WTC11 (cell line): ENCODE data around the gene ADGRV1. TPM values are rescaled to one million over a fixed set of nuclear protein-coding genes. Genes with fewer than 3 reads are reported as not detected.

Experiments used
- ATAC-seq: fragments of 200-7000 bp; cut with Tn5 transposase; 2 replicates; pipeline ENCODE4 v1.10.0; 2021; ENCODE audit warnings: mild to moderate bottlenecking, moderate library complexity
- CTCF ChIA-PET: fragments of 300-600 bp; sonication (Branson Sonifier 250); formaldehyde crosslinking; loops from one replicate; lab custom pipeline; 2021; ENCODE audit warnings: antibody characterized with exemption; lab: Charles Lee
- POLR2A ChIA-PET: fragments of 350-600 bp; sonication (Branson Sonifier 250); formaldehyde crosslinking; loops from one replicate; lab custom pipeline; 2021; ENCODE audit warnings: antibody characterized with exemption; lab: Charles Lee
- DNase-seq: peaks from one replicate; pipeline ENCODE4 v3.0.0; 2021; ENCODE audit warnings: low spot score
- H3K27ac Mint-ChIP-seq: 2 replicates; pipeline ENCODE4 v1.8.0; 2021; ENCODE audit warnings: mixed read lengths
- H3K27me3 Mint-ChIP-seq: 2 replicates; pipeline ENCODE4 v1.8.0; 2021; ENCODE audit warnings: low read depth, mild to moderate bottlenecking, moderate library complexity, mixed read lengths
- H3K36me3 Mint-ChIP-seq: 2 replicates; pipeline ENCODE4 v1.8.0; 2021; ENCODE audit warnings: mixed read lengths
- H3K4me1 Mint-ChIP-seq: 2 replicates; pipeline ENCODE4 v1.8.0; 2022; ENCODE audit warnings: mixed read lengths
- H3K4me3 Mint-ChIP-seq: 2 replicates; pipeline ENCODE4 v1.8.0; 2021; ENCODE audit warnings: mild to moderate bottlenecking, moderate library complexity, mixed read lengths
- H3K9me3 Mint-ChIP-seq: 2 replicates; pipeline ENCODE4 v1.8.0; 2021; ENCODE audit warnings: mixed read lengths
- ARID4B ChIP-seq: sonication (generic); formaldehyde crosslinking; IDR thresholded peaks from 2 replicates; pipeline ENCODE4 v1.8.0; 2023; ENCODE audit warnings: missing genetic modification reagents, mild to moderate bottlenecking, borderline replicate concordance
- ATF3 ChIP-seq: sonication (generic); formaldehyde crosslinking; conservative IDR thresholded peaks from 2 replicates; pipeline ENCODE4 v1.8.1; 2022; ENCODE audit warnings: mild to moderate bottlenecking, missing genetic modification reagents
- ESRRA ChIP-seq: sonication (generic); formaldehyde crosslinking; IDR thresholded peaks from 2 replicates; pipeline ENCODE4 v1.8.1; 2022; ENCODE audit warnings: mild to moderate bottlenecking, missing genetic modification reagents, borderline replicate concordance
- FOXK1 ChIP-seq: sonication (generic); formaldehyde crosslinking; IDR thresholded peaks from 2 replicates; pipeline ENCODE4 v1.8.0; 2022; ENCODE audit warnings: mild to moderate bottlenecking, moderate library complexity, missing genetic modification reagents
- GABPB1 ChIP-seq: sonication (generic); formaldehyde crosslinking; IDR thresholded peaks from 2 replicates; pipeline ENCODE4 v1.8.1; 2023; ENCODE audit warnings: mild to moderate bottlenecking, missing genetic modification reagents
- IRF1 ChIP-seq: sonication (generic); formaldehyde crosslinking; IDR thresholded peaks from 2 replicates; pipeline ENCODE4 v1.8.0; 2023; ENCODE audit warnings: missing genetic modification reagents
- IRF2 ChIP-seq: sonication (generic); formaldehyde crosslinking; IDR thresholded peaks from 2 replicates; pipeline ENCODE4 v1.8.0; 2022; ENCODE audit warnings: low read depth, missing genetic modification reagents, borderline replicate concordance
- MAX ChIP-seq: sonication (generic); formaldehyde crosslinking; IDR thresholded peaks from 2 replicates; pipeline ENCODE4 v1.8.0; 2022; ENCODE audit warnings: mild to moderate bottlenecking, missing genetic modification reagents
- RELA ChIP-seq: sonication (generic); formaldehyde crosslinking; IDR thresholded peaks from 2 replicates; pipeline ENCODE4 v1.8.1; 2022; ENCODE audit warnings: missing genetic modification reagents, mild to moderate bottlenecking, borderline replicate concordance
- TCF7 ChIP-seq: sonication (generic); formaldehyde crosslinking; IDR thresholded peaks from 2 replicates; pipeline ENCODE4 v1.8.0; 2022; ENCODE audit warnings: mild to moderate bottlenecking, low read depth, missing genetic modification reagents, moderate library complexity
- TEAD4 ChIP-seq: sonication (generic); formaldehyde crosslinking; IDR thresholded peaks from 2 replicates; pipeline ENCODE4 v1.8.0; 2022; ENCODE audit warnings: mild to moderate bottlenecking, missing genetic modification reagents
- ZNF416 ChIP-seq: fragments of 250-450 bp; sonication (Bioruptor Pico); IDR thresholded peaks from 2 replicates; pipeline ENCODE4 v1.9.0; 2021; ENCODE audit warnings: mild to moderate bottlenecking, inconsistent platforms
- ZNF512 ChIP-seq: sonication (generic); formaldehyde crosslinking; IDR thresholded peaks from 2 replicates; pipeline ENCODE4 v1.8.1; 2022; ENCODE audit warnings: missing genetic modification reagents, borderline replicate concordance
- total RNA-seq: library from RNA; stranded (reverse); gene quantifications from 3 replicates; pipeline ENCODE4 v1.2.3, GENCODE V29; 2021

The ADGRV1 gene
- total RNA-seq, 1 experiment from 2014 or later: 74.5 TPM

GRCh38 chr5:91065496-91065895, 506.9 kb downstream of the ADGRV1 start:
- ATAC-seq (no peak), DNase-seq (no peak)
- H3K4me3 Mint-ChIP-seq: no peak overlapping the region
- ChIA-PET POLR2A (no interaction called here), CTCF (no interaction called here)
- no peaks in the 10 kb centered on the region for H3K9me3 Mint-ChIP-seq
- H3K27me3 Mint-ChIP-seq: no peaks in the 10 kb centered on the region
- peaks cover 13% of the 10 kb centered on the region for H3K4me1 Mint-ChIP-seq
- no peak overlapping the region for H3K27ac Mint-ChIP-seq
- no peaks in the 10 kb centered on the region for H3K36me3 Mint-ChIP-seq
- no peak for TF ChIP-seq IRF2 (CRISPR knock-in tag)
- TF ChIP-seq GABPB1 (CRISPR knock-in tag): no peak
- TF ChIP-seq MAX (CRISPR knock-in tag): no peak
- TF ChIP-seq ESRRA (CRISPR knock-in tag): no peak
- TF ChIP-seq ARID4B (CRISPR knock-in tag): no peak
- TF ChIP-seq TEAD4 (CRISPR knock-in tag): no peak
- no peak for TF ChIP-seq ATF3 (CRISPR knock-in tag)

- no peak overlapping the region for H3K4me3 Mint-ChIP-seq
- ATAC-seq (no peak), DNase-seq (no peak)
- no peak overlapping the region for H3K27ac Mint-ChIP-seq
- CTCF ChIA-PET: no interaction called here
- POLR2A ChIA-PET: no interaction called here
- peaks cover 13% of the 10 kb centered on the region for H3K36me3 Mint-ChIP-seq
- H3K4me1 Mint-ChIP-seq: 0 out of 2 replicates have a peak, but pooled peaks cover 3% of the 10 kb centered on the region
- no peak for TF ChIP-seq IRF2 (CRISPR knock-in tag)
- TF ChIP-seq IRF1 (CRISPR knock-in tag): no peak
- TF ChIP-seq ESRRA (CRISPR knock-in tag): no peak
- no peak for TF ChIP-seq TCF7 (CRISPR knock-in tag)
- no peak for TF ChIP-seq MAX (CRISPR knock-in tag)
- no peak for TF ChIP-seq RELA (CRISPR knock-in tag)
- TF ChIP-seq ZNF416 (CRISPR knock-in tag): no peak
- no peak for TF ChIP-seq ARID4B (CRISPR knock-in tag)
- TF ChIP-seq ZNF512 (CRISPR knock-in tag): no peak
- TF ChIP-seq FOXK1: no peak
- no peaks in the 10 kb centered on the region for H3K27me3 Mint-ChIP-seq
- H3K9me3 Mint-ChIP-seq: no peaks in the 10 kb centered on the region
Observed at GRCh38 chr5:91069364-91069763, 510.8 kb downstream of the ADGRV1 start.
